ENCODE data around the gene LRRC8C. TPM values are rescaled to one million over a fixed set of nuclear protein-coding genes. Genes with fewer than 3 reads are reported as not detected.
"Not testable (repeated sequence)": the region's sequence is repeated elsewhere in the genome, so short reads cannot be mapped to it uniquely, and the experiment has no call there.

Gene LRRC8C
- total RNA-seq, 1 donor from 2014 or later = 46.8 TPM

DNA sequence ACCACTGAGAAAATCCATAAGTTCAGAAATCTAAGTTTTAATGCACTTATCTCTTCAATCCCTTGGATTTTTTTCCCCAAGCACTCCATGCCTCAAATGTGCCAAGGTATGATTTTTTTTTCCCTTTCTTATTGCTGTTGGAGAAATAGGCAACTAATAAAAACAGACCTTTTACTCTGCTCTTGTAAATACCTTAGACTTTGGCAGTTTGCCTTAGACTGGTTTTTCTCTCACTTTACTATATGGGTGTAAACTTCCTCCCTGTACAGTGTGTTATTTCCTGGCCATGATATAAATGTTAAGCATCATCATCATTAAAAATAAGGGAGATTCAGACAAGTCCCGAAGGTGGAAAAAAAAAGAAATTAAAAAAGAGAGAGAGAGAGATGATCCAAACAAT is 65.7 kb downstream of the LRRC8C start:
- intact Hi-C loops (cut with micrococcal nuclease) = loop anchor here (2.0 to 5.0 kb wide), 3 partner anchors 20 to 64 kb away; no protein-coding TSS in a partner anchor

DNA sequence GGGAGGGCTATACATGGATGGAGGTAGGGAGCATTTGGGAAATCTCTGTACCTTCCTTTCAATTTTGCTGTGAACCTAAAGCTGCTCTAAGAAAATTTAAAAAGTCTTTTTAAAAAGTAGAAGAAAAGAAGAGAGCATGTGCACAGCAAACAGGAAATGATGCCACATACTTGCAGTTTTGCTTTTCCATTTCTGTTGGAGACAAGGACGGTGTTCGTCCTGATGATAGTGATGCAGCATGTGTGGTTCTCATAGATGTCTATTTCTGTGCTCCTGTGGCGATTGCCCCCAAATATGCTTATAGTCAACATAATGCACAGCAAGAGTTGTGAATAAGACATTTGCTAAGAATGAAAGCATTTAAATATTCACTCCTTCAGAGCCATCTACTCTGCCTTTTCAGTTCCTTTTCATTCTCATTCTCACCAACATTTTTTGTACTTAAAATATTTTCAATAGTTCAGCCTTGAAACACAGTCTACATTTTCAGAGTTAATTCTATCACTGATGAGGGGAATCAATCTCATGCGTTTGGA is 66.6 kb downstream of the LRRC8C start:
- intact Hi-C loops (cut with micrococcal nuclease) = loop anchor here (2.0 to 5.0 kb wide), 3 partner anchors 19 to 63 kb away; no protein-coding TSS in a partner anchor

DNA sequence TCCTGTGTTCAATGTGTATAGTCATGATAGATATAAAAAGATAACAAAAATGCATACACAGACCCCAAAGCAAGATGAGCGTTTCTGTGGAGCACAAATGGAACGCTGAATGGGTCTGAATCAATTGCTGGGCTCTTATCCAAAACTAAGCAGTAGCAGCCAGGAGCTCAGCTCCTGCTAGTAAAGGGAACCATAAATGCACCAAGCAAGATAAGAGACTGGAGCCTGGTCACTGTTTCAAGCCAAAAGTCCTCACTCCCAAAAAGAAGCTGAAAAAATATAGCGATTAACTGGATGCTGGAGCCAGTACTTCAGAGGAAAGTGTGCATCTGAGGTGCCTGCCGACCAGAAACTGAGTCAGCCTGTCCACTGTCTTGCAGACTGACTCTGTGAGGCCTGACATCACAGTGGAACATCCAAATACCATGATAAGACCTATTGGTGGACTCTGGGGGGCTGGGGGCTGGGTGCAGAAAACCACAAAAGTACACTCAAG is 68.9 kb downstream of the LRRC8C start:
- intact Hi-C loops (cut with micrococcal nuclease) = no loop called here

DNA sequence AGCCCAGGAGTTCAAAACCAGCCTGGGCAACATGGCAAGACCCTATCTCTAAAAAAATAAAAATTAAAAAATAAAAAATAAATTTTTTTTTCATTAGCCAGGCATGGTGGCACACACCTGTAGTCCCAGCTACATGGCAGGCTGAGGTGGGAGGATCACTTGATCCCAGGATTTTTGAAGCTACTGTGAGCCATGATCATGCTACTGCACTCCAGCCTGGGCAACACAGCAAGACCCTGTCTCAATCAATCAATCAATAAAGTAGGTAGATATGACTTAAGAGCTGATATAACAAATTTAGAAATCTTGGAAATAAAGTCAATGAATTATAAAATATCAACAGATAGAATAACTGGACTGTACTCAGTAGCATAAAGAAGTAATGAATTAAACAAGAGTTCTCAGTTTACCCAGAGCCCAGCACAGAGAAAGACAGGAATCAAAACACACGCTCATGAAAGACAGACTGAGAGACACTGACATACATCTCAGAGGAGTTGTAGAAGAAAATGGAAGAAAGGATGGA is 69.7 kb downstream of the LRRC8C start:
- intact Hi-C loops (cut with micrococcal nuclease) = no loop called here

DNA sequence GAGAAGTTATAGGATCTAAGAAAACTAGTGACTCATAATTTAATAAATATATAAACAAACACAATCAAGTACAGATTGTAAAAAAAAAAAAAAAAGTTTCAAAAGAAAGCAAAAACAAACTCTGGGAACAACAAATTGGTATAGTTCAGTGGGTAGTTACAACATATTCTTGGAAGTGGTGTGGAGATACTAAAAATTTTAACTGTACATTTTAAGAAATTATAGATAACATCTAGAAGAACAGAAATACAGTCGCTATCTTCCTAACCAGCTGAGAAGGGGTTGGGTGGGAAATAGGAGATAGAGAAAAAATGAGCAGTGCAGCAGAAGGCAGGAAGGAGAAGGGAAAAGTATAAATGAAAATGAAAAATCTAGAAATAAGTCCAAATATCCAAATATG is 70.5 kb downstream of the LRRC8C start:
- intact Hi-C loops (cut with micrococcal nuclease) = no loop called here

DNA sequence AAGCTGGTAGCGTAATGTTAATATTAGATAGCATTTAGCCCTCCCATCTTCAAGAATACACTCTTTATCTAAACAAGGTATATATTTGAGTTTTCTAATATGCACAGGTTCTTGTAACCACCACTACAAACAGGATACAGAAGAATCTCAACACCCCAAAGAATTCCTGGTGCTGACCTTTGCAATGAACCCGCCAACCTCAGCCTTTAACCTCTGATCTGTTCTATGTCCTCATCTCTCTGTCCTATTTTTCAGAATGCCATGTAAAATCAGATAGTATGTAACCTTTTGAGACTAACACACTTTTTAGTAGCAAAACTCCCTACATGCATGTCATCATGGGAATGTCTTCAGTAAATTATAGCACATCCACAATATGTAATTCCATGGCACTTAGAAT is 71.1 kb downstream of the LRRC8C start:
- intact Hi-C loops (cut with micrococcal nuclease) = no loop called here

DNA sequence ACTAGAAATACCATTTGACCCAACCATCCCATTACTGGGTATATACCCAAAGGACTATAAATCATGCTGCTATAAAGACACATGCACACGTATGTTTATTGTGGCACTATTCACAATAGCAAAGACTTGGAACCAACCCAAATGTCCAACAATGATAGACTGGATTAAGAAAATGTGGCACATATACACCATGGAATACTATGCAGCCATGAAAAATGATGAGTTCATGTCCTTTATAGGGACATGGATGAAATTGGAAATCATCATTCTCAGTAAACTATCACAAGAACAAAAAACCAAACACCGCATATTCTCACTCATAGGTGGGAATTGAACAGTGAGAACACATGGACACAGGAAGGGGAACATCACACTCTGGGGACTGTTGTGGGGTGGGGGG is 72.0 kb downstream of the LRRC8C start:
- intact Hi-C loops (cut with micrococcal nuclease) = not testable (repeated sequence)

DNA sequence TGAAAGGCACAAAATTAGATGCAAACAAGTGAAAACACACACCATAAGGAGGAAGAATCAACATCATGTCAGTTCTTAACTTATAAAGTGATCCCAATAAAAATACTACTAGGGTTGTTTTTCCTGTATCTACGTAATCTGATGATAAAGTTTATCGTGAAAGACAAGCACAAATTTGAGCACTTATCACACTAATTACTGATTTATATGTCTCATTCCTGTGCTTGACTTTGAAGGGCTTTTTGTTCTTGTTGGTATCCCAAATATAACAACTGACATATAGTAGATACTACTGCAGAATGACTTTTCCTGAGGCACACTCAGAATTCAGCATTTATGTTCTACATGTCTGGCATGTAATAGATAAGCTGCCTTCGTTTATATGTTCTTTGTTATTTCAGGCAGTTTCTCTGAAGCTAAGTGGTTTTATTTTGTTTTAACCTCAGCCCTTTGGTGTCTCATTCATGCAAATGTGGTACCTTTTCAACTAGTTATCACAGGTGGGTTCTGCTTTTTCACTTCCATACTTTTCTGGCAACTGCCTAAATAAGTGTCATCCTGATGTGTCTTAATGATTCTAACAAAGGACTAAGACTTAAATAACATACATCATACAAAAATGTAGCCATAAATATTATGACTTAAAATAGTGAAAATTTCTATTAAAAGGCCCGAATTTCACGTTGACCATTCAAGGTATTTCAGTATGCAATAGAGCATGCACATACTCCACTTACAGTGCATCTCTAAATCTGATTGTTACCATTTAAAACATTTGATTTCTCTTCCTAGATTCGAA is 73.2 kb downstream of the LRRC8C start:
- intact Hi-C loops (cut with micrococcal nuclease) = no loop called here

DNA sequence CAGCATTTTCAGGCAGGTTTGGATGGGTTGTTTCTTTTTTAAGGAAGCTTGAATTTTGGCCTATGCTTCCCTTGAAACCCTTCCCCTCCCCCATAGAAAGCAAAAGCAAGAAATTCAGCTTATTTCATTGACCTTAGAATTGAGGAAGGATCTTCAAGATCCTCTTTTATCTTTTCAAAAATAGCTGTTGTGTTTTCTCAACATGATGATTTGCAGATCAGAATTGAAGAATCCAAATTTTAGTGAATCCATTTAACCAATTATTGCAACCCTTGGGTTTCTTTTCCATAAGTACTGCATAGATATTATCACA is 73.7 kb downstream of the LRRC8C start:
- intact Hi-C loops (cut with micrococcal nuclease) = no loop called here

DNA sequence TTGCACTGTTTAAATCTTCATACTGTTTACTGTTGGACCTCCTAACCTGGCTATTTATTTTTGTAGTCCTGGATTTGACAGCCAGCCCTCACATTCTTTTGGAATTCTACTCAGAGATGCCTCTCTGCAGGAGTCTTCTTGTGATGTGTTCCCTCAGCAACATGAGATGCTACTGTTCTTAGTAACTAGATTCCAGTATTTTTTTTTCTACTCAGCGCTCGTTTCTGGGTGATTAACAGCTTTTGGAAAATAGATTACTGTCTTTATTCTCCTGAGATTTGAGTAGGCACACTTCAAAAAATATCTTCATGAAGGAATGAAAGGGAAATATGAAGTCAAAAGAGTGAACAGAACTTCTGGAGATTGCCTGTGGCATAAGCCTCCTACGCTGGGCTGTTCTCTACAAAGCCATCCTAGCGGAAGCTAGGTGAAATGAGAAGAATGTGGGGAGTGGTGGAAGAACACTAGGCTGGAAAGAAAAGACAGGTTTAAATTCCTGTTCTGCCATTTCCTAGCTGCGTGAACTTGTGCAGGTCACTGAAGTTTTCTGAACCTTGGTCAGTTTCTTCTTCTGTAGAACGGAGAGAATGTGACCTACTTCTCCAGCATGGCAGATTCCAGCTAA is 75.9 kb downstream of the LRRC8C start:
- intact Hi-C loops (cut with micrococcal nuclease) = no loop called here

DNA sequence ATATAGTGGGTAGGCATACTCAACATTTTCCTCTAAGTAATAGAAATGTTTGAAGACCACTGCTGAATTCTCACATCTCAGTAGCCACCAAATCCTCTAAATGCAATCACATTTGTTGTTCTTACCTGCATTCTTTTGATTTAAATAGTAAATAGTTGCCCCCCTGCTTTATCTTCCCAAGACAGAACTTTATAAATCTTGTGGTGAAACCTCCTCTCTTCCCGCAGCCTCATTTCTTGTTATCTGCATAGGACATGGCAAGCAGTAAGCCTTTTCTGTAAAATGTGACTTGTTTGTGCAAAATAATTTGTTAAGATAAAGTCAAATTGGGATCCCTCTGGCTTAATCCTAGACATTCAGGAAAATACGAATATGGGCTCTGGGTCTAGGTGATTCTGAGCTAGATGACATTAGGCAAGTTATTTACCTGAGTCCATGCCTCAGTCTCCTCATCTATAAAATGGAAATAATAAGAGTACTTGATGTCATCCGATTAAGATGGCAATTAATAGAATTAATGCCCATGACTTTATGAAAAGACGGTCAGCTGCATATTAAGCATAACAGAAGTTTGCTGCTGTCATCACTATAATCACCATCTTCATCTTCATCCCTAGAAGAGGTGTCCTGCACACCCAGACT is 77.7 kb downstream of the LRRC8C start:
- intact Hi-C loops (cut with micrococcal nuclease) = no loop called here

DNA sequence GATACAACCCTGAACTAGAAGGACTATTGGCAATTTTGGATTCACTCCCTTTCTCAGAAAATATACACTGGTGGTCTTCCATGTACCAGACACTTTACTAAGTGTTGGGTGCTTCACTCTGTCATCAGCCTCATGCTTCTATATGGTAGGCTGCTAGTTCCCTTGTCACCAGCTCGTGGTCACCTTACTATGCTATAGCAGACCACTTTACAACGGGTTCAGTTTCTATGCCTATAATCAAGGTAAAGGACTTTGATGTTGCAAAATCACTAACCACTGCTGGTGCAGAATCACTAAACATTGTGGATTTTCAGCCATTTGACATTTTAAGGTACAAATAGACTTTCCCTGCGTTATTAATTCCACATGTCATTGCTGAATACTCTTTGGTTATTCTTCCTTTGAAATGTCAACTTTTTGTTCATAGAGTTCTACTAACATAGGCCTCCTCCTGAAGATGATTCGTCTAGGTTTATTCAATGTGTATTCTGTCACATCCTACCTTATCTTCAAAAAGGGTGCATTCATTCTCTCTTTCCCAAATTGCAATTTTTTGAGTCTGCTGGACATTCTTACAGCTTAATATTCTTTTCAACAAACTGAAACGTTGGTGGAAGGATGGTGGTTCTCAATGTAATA is 78.3 kb downstream of the LRRC8C start:
- intact Hi-C loops (cut with micrococcal nuclease) = no loop called here

DNA sequence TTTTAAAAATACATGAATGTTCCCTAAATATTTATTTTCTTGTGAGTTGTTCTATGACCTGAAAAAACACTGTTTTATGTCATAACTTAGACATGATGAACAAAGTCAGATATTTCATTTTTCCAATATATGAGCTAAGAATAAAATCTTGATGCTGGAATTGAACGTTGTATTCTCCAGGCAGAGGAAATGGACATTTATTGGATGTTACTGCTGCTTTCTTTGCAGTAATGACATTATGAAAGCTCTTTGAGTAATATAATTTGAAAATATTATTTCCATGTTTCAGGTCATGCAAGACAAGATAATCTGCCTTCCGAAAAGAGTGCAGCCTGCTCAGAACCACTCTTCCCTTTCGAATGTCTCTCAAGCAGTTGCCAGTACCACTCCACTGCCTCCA is 79.5 kb downstream of the LRRC8C start:
- intact Hi-C loops (cut with micrococcal nuclease) = no loop called here

DNA sequence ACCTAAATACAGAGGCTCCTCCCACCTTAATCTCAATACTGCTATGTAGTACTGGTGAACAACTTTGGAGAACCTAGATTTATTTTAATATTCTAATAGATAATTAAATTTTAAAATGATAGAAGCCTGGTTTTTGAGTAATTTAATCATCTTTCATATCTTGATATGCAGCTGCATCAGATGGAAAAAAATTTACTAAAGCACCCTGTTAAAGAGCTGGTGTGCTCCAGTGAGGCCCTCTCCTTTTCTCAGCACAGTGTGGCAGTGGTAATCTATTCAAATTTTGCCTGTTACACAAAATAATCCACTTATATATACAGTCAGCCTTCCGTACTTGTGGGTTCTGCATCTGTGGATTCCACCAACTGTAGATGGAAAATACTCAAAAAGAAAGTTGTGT is 82.8 kb downstream of the LRRC8C start:
- intact Hi-C loops (cut with micrococcal nuclease) = no loop called here

DNA sequence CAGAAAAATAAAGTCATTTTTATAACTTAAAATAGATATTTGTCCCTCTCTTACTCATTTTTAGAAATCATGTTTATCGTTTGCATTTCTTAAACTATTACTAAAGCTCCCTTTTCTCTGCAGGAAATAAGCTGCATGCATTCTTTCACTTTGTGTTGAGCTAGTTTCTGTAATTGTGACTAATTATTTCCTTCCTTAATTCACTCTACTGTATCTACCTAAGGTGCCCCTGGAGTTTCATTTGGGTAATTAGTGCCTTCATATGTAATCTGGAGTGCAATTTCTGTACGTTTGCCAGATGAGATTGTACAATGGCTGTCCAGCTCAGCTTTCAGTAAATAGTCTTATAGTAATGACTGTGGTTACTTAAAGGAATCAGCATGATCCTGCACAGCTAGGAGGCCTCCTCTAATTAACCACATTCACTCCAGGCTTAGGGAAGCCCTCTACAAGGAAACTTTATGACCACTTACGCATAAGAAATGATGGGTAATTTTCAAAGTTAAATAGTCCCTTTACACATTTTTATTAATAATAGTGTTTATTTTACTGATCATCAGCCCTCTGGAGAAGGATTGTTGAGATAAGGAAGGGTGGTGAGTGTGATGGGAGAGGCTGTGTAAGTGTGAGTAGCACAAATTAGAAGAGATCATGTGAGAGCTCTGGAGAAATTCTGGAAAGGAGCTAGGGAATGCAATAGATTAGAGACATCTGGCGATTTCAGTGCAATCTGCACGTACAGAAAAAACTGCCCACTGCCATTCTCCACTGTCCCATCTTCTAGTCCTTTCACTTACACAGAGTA is 86.8 kb downstream of the LRRC8C start:
- intact Hi-C loops (cut with micrococcal nuclease) = loop anchor here (1.0 to 2.0 kb wide), 7 partner anchors 19 to 109 kb away; partner anchors contain the start of gene LRRC8C

DNA sequence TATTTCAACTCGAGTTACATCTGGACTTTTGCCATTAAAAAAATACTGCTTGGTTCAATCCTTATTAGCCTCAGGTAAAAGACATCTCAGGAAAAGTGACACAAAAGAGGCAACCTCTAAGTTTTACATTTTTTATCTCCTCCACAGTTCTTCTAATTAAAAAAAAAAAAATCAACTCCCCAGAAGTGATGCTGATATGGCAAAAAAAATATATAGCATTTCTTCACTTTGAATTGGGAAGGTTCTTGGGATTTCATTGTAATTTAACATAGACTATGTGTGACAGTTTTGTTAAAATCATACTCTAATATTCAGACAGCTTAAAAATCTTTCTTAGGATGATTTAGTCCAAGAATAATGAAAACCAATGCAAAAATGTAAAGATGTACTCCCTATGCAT is 87.9 kb downstream of the LRRC8C start:
- intact Hi-C loops (cut with micrococcal nuclease) = loop anchor here (2.0 kb wide), 1 partner anchor 18 kb away; no protein-coding TSS in a partner anchor

DNA sequence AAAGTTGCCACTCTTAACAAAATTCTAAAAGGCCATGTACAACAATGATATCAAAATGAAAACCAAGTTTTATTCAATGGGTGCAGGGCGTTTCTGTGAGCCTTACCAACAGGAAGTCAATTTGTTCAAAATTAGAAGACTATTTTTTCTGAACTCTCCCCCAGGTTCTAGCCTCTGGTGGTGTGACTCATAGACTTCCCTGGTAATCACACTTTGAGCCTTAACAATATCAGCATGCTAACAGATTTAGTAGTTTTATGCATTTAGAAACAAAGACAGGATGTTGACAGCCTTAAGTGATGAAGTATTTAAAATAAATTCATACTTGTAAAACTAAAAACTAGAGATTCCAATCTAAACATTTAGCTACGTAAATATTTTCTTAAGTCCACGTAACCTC is 88.4 kb downstream of the LRRC8C start:
- intact Hi-C loops (cut with micrococcal nuclease) = loop anchor here (2.0 kb wide), 1 partner anchor 17 kb away; no protein-coding TSS in a partner anchor

DNA sequence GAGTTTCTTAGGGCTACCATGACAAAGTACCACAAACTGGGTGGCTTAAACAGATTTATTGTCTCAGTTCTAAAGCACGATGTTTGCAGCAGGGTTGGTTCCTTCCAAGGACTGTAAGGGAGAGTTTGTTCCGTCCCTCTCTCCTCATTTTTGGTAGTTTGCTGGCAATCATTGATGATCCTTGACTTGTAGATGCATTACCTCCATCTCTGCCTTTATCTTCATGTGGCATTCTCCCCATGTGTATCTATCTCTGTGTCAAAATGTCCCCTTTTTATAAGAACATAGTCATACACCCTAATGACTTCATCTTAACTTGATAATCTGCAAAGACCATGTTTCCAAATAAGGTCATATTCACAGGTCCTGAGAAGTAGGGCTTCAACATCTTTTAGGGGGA is 90.2 kb downstream of the LRRC8C start:
- intact Hi-C loops (cut with micrococcal nuclease) = no loop called here

DNA sequence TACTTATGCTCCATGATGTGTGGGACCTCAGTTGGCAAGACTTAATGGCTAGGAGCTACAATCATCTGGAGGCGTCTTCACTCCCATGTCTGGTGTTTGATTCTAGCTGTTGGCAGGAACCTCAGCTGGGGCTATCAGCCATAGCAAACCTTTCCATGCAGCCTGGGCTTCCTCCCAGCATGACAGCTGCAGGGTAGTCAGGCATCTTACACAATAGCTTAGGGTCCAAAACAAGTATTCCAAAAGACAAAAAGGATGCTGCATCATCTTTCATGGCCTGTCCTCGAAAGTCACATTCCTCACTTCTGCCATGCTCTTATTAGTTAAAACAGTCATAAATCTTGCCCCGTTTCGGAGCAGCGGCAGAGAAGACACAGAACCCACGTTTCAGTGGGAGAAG is 90.9 kb downstream of the LRRC8C start:
- intact Hi-C loops (cut with micrococcal nuclease) = loop anchor here (1.0 kb wide), 1 partner anchor 8 kb away; no protein-coding TSS in a partner anchor

DNA sequence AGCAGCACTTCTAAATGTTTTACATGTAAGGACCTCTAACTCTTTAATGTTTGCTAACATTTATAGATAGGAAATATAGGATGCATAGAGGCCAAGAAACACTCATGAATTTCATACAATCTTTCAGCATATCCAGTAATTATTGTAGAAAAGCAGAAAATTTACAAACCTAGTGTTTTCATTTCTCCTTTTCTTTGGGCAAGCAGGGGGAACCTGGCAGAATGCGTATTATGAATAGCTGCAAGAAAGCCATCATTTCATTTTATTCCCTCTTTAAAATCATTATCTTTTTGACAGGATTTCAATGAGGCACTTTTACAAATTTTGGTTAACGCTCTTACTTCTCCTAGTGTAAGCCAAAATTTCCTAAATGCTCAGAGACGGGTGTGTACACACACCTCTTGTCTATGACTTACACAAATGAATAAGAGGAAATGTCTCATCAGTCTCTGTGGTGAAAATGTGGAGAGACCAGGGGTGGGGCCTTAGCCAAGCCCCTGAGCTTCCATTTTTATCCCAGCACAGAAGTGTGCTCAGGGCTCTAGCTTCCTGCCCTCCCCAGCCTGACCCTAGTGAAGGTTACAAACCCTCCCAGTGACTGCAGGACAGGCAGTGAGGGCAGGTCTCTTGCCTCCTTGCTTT is 91.6 kb downstream of the LRRC8C start:
- intact Hi-C loops (cut with micrococcal nuclease) = loop anchor here (1.0 kb wide), 1 partner anchor 8 kb away; no protein-coding TSS in a partner anchor

Measured in T-helper 2 cell treated with Interferon-gamma antibody and Interleukin-4, amounts not matched to agents 100 ng/mL and 5 ng/mL, for 36 hours (primary cell).